NB4 (cell line): ENCODE results near the gene MAPKAPK2.

Source experiments
- DNase-seq: peaks from one replicate; pipeline ENCODE4 v3.0.0; 2010; ENCODE audit warnings: low read depth
- H3K4me3 ChIP-seq: one replicate; pipeline ENCODE4 v1.5.1; 2011; ENCODE audit warnings: mild to moderate bottlenecking, low read depth, low read length, moderate library complexity
- MYC ChIP-seq: IDR thresholded peaks from 2 replicates; pipeline ENCODE4 v1.6.1; 2011; ENCODE audit warnings: low read depth, low read length
- POLR2A ChIP-seq: IDR thresholded peaks from 2 replicates; pipeline ENCODE4 v1.6.1; 2011; ENCODE audit warnings: mild to moderate bottlenecking; ENCODE audit not compliant: insufficient read length; ENCODE audit errors: extremely low read depth
- TF ChIP-seq, protein P1 (sequence below): IDR thresholded peaks from one replicate; pipeline ENCODE4 v1.5.1; 2012; ENCODE audit warnings: low read depth, low read length
- TF ChIP-seq, protein P2 (sequence below): IDR thresholded peaks from 2 replicates; pipeline ENCODE4 v1.6.1; 2011; ENCODE audit warnings: low read depth, low read length

The MAPKAPK2 gene

DNA sequence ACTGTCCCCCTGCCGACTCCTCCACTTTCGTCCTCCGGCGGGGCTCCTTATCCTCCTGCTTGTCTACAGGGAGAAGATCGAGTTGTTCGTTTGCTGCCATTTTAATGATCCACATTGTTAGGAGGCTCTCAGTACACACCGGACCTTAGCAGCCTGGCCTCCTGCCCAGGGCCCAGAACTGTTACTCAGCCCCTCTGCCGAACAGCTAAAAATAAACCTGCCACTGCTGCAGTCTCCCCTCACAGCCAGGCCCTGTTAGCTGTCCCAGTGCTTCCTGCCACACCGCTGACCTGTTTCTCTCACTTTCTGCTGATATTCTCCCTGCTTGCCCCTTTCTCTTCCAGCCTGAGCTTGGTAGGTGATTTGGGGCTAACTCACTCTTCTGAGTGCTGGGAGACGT lies 8.3 kb downstream of the MAPKAPK2 start:
- no peak overlapping the region for H3K4me3 ChIP-seq
- TF ChIP-seq MYC (no peak), POLR2A (no peak)
- TF ChIP-seq, protein P1, sequence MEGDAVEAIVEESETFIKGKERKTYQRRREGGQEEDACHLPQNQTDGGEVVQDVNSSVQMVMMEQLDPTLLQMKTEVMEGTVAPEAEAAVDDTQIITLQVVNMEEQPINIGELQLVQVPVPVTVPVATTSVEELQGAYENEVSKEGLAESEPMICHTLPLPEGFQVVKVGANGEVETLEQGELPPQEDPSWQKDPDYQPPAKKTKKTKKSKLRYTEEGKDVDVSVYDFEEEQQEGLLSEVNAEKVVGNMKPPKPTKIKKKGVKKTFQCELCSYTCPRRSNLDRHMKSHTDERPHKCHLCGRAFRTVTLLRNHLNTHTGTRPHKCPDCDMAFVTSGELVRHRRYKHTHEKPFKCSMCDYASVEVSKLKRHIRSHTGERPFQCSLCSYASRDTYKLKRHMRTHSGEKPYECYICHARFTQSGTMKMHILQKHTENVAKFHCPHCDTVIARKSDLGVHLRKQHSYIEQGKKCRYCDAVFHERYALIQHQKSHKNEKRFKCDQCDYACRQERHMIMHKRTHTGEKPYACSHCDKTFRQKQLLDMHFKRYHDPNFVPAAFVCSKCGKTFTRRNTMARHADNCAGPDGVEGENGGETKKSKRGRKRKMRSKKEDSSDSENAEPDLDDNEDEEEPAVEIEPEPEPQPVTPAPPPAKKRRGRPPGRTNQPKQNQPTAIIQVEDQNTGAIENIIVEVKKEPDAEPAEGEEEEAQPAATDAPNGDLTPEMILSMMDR, result no peak
- no peak for DNase-seq

DNA sequence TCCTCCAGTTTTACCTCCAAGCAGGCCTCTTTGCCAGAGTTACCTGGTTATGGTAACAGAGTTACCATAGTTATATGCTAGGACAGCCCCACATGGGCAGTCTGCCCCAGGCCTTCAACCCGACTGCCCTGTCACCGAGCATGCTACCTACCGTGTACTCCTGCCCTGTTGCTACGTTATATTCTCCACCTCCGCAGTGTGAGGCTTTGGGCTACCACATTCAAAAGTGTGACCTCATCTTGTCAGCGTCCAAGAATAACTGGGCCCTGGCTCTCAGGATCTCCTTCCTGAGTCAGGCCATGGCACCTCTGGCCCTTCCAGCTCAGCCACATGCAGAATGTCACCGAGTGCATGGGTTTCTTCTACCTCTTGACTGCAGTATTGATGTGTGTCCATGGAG lies 8.9 kb downstream of the MAPKAPK2 start:
- TF ChIP-seq POLR2A (no peak), MYC (no peak)
- TF ChIP-seq, protein P2, sequence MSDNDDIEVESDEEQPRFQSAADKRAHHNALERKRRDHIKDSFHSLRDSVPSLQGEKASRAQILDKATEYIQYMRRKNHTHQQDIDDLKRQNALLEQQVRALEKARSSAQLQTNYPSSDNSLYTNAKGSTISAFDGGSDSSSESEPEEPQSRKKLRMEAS, result no peak
- TF ChIP-seq, protein P1, result no peak
- no peak overlapping the region for H3K4me3 ChIP-seq
- no peak for DNase-seq

GRCh38 chr1:206694171-206695124 lies 9.7 kb downstream of the MAPKAPK2 start:
- peak; percentile 66 for DNase-seq
- no peak overlapping the region for H3K4me3 ChIP-seq
- TF ChIP-seq MYC (peak; percentile 56), POLR2A (no peak)
- TF ChIP-seq, protein P1, result no peak
- TF ChIP-seq, protein P2, result peak; percentile 55

- DNase-seq, result no peak
- TF ChIP-seq, protein P1, result no peak
- H3K4me3 ChIP-seq, result no peak overlapping the region
These were observed 11.0 kb downstream of the MAPKAPK2 start for GRCh38 chr1:206695733-206696132.

GRCh38 chr1:206696812-206697585 lies 12.3 kb downstream of the MAPKAPK2 start:
- TF ChIP-seq POLR2A (no peak), MYC (no peak)
- TF ChIP-seq, protein P1, result no peak
- TF ChIP-seq, protein P2, result no peak
- H3K4me3 ChIP-seq, result no peak overlapping the region
- DNase-seq, result no peak
